Mononuclear cell (primary cell): Measurements from ENCODE around the gene UPK3A. TPM values are rescaled to one million over a fixed set of nuclear protein-coding genes. Genes with fewer than 3 reads are reported as not detected.
A peak's percentile ranks its signal among the peaks of the same experiment; 100 is the strongest.
"Not testable (repeated sequence)": the region's sequence is repeated elsewhere in the genome, so short reads cannot be mapped to it uniquely, and the experiment has no call there.

Source experiments
- H3K27me3 ChIP-seq: 2 replicates; pipeline ENCODE4 v1.6.0; 2011; ENCODE audit warnings: low read length, control low read depth; ENCODE audit not compliant: insufficient read depth
- H3K4me1 ChIP-seq: 2 replicates; pipeline ENCODE4 v1.5.1; 2011; ENCODE audit warnings: mild to moderate bottlenecking, low read length, control low read depth; ENCODE audit not compliant: insufficient read depth
- H3K4me3 ChIP-seq: 2 replicates; pipeline ENCODE4 v1.5.1; 2011; ENCODE audit warnings: mild to moderate bottlenecking, low read length, moderate library complexity
- H3K9me3 ChIP-seq: 2 replicates; pipeline ENCODE4 v1.5.1; 2011; ENCODE audit warnings: low read depth, mild to moderate bottlenecking, control low read depth, low read length
- total RNA-seq: library from RNA; depleted of rRNA; stranded (reverse); fragments of >200 nt; gene quantifications from one replicate; pipeline ENCODE4 v1.2.3, GENCODE V29; 2012

Gene UPK3A
- total RNA-seq, 1 donor, result 0.94 TPM

DNA sequence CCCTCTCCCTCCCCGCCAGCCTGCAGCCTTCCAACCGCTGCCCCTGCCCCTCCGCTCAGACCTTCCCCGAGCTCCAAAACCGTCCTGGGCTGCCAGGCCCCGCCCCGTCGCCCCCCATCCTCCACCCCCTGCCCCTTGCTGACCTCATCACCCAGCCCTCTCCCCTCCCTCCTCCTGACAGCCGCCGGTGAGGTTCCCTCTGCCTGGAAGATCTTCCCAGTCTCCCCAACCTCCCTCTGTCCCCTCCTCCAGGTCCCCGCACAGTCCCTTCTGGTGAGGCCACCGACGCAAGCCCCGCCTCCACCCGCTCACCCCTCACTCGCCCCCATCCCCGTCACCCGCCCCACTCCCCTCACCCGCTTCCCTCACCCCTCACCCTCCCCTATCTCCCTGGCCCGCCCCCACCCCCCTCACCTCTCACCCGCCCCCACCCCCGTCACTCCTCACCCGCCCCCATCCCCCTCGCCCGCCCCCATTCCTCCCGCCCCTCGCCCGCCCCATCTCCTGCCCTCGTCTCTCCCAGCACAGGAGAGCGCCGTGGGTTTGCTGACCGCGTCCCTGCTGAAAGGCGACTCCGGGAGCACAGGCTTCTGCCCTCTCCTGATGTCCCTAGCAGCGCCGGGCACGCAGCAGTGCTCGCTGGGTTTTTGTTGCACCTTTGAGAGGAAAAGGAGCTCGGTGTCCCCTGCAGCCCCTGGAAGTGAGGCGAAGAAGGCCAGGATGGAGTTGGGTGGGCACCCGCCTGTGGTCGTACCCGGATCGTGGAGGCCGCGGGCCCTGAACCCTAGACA lies 16.4 kb upstream of the UPK3A start:
- peak overlapping the region; percentile 41 for H3K4me3 ChIP-seq
- H3K9me3 ChIP-seq, result no peaks in the 10 kb centered on the region
- H3K4me1 ChIP-seq, result peaks cover 26% of the 10 kb centered on the region
- H3K27me3 ChIP-seq, result peaks cover 2% of the 10 kb centered on the region

GRCh38 chr22:45268958-45269844 lies 15.5 kb upstream of the UPK3A start:
- H3K27me3 ChIP-seq, result peaks cover 2% of the 10 kb centered on the region
- peak overlapping the region; percentile 41 for H3K4me3 ChIP-seq
- no peaks in the 10 kb centered on the region for H3K9me3 ChIP-seq
- H3K4me1 ChIP-seq, result peaks cover 18% of the 10 kb centered on the region

- Histone ChIP-seq H3K27me3 (peaks cover 2% of the 10 kb centered on the region), H3K4me3 (no peak overlapping the region), H3K4me1 (peaks cover 14% of the 10 kb centered on the region), H3K9me3 (no peaks in the 10 kb centered on the region)
Measured at GRCh38 chr22:45270095-45271020, 14.4 kb upstream of the UPK3A start.

DNA sequence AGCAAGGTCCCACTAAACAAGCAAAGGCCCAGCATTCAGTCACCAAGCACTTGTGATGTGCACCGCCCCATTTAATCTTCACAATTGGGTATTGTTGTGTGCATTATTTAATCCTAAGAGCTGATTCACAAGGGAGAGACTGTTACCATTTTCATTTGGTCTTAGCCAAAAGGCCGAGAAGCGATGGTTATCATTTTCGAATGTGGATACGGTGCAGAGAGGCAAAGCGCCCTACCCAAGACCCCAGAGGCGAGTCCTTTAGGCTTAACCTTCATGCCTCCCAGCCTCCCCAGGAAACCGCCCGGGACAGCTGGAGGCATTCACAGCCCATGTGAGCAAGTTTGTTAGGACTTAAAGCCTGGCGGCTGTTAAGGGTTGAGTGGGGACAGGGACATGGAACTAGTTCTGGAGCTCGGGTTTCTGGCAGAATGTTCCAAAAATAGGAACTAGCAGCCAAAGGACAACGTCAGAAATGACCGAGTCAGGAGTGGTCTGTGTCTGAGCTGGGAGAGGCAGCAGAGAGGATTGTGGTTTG lies 13.0 kb upstream of the UPK3A start:
- peaks cover 14% of the 10 kb centered on the region for H3K4me1 ChIP-seq
- H3K4me3 ChIP-seq, result no peak overlapping the region
- H3K9me3 ChIP-seq, result no peaks in the 10 kb centered on the region
- H3K27me3 ChIP-seq, result peaks cover under 1% of the 10 kb centered on the region

DNA sequence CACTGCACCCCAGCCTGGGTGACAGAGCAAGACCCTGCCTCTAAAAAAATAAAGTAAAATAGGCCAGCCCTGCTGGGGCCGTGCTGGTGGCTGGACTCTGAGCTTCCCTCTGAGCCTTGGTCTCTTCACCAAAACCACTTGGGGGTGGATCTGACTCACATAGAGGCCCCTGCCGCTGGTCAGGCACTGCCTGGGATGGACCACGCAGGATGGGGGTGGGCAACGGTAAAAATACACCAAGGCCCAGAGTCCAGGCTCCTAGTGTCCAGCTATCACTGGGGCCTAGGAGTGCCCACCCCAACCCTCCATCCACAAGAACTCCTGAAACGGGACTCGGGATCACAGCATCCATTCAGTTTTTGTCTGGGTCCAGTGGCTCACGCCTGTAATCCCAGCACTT lies 12.3 kb upstream of the UPK3A start:
- no peaks in the 10 kb centered on the region for H3K9me3 ChIP-seq
- peaks cover 14% of the 10 kb centered on the region for H3K4me1 ChIP-seq
- H3K4me3 ChIP-seq, result no peak overlapping the region
- H3K27me3 ChIP-seq, result no peaks in the 10 kb centered on the region

DNA sequence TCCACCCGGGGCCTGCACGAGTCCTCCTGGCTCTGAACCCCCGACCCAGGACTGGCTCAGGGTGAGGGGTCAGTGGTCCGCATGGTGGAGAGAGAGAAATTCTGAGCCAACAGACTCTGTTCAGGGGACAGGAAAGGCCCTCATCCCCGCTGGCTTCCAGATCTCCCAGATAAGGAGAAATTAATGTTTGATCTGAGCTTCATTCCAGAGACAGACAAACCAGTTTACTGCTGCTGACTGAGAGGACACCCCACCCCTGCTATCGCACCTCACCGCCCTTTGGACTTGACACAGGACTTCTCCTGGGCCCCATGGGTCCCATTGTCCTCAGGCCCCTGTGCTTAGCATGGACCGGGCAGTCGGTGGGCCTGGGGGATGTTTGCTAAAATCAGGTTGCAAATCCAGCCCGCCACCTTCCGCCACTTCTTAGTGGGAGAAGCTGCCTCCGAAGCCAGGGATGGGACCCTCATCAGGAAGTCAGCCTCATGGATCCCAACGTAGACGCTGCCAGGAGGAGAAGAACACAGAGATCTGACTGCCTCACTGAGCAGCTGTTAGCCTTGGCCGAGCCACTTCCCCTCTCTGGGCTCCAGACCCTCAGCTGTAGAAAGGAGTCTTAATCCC lies 11.2 kb upstream of the UPK3A start:
- Histone ChIP-seq H3K9me3 (no peaks in the 10 kb centered on the region), H3K4me1 (peaks cover 14% of the 10 kb centered on the region), H3K4me3 (no peak overlapping the region), H3K27me3 (no peaks in the 10 kb centered on the region)

- Histone ChIP-seq H3K27me3 (no peaks in the 10 kb centered on the region), H3K4me3 (no peak overlapping the region), H3K4me1 (peaks cover 19% of the 10 kb centered on the region)
Measured at GRCh38 chr22:45276507-45277105, 8.1 kb upstream of the UPK3A start.

DNA sequence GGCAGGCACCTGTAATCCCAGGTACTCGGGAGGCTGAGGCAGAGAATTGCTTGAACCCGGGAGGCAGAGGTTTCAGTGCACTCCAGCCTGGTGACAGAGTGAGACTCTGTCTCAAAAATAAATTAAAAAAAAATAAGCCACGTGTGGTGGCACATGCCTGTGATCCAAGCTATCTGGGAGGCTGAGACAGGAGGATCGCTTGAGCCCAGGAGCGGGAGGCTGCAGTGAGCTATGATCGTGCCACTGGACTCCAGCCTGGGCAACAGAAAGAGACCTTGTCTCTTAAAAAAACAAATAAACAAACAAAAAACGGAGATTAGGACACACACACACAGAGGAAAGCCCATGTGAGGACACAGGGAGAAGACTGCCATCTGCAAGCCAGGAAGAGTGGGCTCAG lies 7.0 kb upstream of the UPK3A start:
- not testable (repeated sequence) for H3K9me3 ChIP-seq, H3K4me3 ChIP-seq, H3K27me3 ChIP-seq
- H3K4me1 ChIP-seq, result peaks cover 19% of the 10 kb centered on the region

More at GRCh38 chr22:45276507-45277105, 8.1 kb upstream of the UPK3A start:
- no peaks in the 10 kb centered on the region for H3K9me3 ChIP-seq

DNA sequence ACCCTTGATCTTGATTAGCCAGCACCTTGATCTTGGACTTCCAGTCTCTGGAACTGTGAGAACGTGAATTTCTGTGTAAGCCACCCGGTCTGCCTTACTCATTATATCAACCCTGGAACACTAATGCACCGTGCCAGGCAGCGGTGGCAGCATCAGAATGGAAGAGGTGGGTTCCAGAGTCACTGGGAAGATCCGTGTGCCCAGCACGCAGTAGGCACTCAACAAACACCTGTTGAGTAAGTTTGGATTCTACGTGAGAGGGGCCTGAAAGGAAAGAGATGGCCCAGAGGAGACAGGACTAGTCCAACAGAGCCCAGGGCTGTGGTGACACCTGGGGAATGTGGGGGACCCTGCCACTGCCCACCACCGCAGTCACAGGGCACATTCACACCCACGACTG lies 6.6 kb upstream of the UPK3A start:
- Histone ChIP-seq H3K4me3 (no peak overlapping the region), H3K4me1 (peaks cover 19% of the 10 kb centered on the region), H3K27me3 (no peaks in the 10 kb centered on the region), H3K9me3 (no peaks in the 10 kb centered on the region)

DNA sequence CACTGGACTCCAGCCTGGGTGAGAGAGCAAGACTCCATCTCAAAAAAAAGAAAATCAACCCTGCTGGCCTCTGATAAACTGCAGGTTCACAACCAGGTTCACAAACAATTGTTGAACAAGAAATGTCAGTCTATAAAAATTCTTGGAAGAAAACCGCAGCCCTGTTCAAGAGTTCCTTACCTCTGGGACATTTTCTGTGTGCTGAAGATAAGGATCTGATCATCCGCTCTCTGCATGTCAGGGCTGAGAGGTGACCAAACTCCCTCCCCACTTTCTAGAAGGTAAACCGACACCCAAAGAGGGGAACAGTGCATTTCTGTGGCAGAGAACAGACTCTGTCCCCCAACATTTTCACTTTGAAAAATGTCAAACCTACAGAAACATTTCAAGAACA lies 4.2 kb upstream of the UPK3A start:
- no peaks in the 10 kb centered on the region for H3K9me3 ChIP-seq
- no peak overlapping the region for H3K4me3 ChIP-seq
- H3K4me1 ChIP-seq, result peaks cover 33% of the 10 kb centered on the region
- peaks cover 3% of the 10 kb centered on the region for H3K27me3 ChIP-seq

- Histone ChIP-seq H3K4me3 (no peak overlapping the region), H3K4me1 (peaks cover 37% of the 10 kb centered on the region), H3K9me3 (no peaks in the 10 kb centered on the region), H3K27me3 (peaks cover 3% of the 10 kb centered on the region)
Measured at GRCh38 chr22:45281010-45281409, 3.7 kb upstream of the UPK3A start.

- H3K27me3 ChIP-seq, result peaks cover 3% of the 10 kb centered on the region
- H3K4me1 ChIP-seq, result peaks cover 54% of the 10 kb centered on the region
- no peaks in the 10 kb centered on the region for H3K9me3 ChIP-seq
- no peak overlapping the region for H3K4me3 ChIP-seq
Measured at GRCh38 chr22:45285263-45286058, 712 bp downstream of the UPK3A start.

DNA sequence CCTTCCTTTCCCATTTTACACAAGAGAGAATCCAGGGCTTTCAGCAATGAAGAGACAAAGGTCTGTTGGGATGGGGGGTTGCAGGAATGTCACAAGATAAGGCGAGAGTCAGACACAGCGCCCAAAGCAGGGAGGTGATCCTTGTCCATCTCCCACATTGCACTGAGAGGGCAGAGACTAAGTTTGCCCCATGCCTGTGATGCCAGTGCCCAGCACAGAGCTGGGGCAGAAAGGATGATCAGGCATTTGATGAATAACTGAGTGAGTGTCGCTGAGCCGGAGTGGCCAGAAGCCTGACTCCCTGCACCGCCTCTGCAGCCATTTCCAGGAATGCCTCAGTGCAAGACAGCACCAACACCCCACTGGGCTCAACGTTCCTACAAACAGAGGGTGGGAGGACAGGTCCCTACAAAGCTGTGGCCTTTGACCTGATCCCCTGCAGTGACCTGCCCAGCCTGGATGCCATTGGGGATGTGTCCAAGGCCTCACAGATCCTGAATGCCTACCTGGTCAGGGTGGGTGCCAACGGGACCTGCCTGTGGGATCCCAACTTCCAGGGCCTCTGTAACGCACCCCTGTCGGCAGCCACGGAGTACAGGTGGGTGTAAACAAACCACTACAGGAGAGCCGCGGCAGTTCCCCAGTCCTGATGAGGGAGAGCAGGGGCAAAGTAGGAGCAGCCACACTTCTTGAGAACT lies 2.3 kb downstream of the UPK3A start:
- Histone ChIP-seq H3K9me3 (no peaks in the 10 kb centered on the region), H3K4me3 (no peak overlapping the region), H3K27me3 (peaks cover 3% of the 10 kb centered on the region), H3K4me1 (peaks cover 66% of the 10 kb centered on the region)
